ENCODE data around the gene FIP1L1.
"Not testable (repeated sequence)": the region's sequence is repeated elsewhere in the genome, so short reads cannot be mapped to it uniquely, and the experiment has no call there.

FIP1L1 gene

GRCh38 chr4:53376900-53377299 is 541 bp upstream of the FIP1L1 start:
- in situ Hi-C loops (cut with HindIII; ENCODE audit: low sequenced_read_pairs) = no loop called here
- TF ChIP-seq CTCF (IDR thresholded peaks at IDR 0.05; ENCODE audit: low read depth, low read length) = no peak
- peak overlapping the region; percentile 90 for H3K4me3 ChIP-seq (ENCODE audit: low read depth, low read length)
- DNase-seq (ENCODE audit: low read depth, low spot score) = no peak

GRCh38 chr4:53378171-53378482 is 686 bp downstream of the FIP1L1 start:
- in situ Hi-C loops (cut with HindIII; ENCODE audit: low sequenced_read_pairs) = no loop called here
- TF ChIP-seq CTCF (IDR thresholded peaks at IDR 0.05; ENCODE audit: low read depth, low read length) = no peak
- peak; percentile 9 for DNase-seq (ENCODE audit: low read depth, low spot score)
- peak overlapping the region; percentile 90 for H3K4me3 ChIP-seq (ENCODE audit: low read depth, low read length)

GRCh38 chr4:53380221-53380620 is 2.8 kb downstream of the FIP1L1 start:
- no peak for DNase-seq (ENCODE audit: low read depth, low spot score)
- no peak for TF ChIP-seq CTCF (IDR thresholded peaks at IDR 0.05; ENCODE audit: low read depth, low read length)
- no peak overlapping the region for H3K4me3 ChIP-seq (ENCODE audit: low read depth, low read length)
- in situ Hi-C loops (cut with HindIII; ENCODE audit: low sequenced_read_pairs) = no loop called here

- DNase-seq (ENCODE audit: low read depth, low spot score); H3K4me3 ChIP-seq (ENCODE audit: low read depth, low read length); in situ Hi-C loops (cut with HindIII; ENCODE audit: low sequenced_read_pairs): not testable (repeated sequence)
These were observed 32.0 kb downstream of the FIP1L1 start for GRCh38 chr4:53409479-53409878.

GRCh38 chr4:53419208-53419607 is 41.8 kb downstream of the FIP1L1 start:
- in situ Hi-C loops (cut with HindIII; ENCODE audit: low sequenced_read_pairs) = no loop called here
- no peak for DNase-seq (ENCODE audit: low read depth, low spot score)
- no peak for TF ChIP-seq CTCF (IDR thresholded peaks at IDR 0.05; ENCODE audit: low read depth, low read length)
- H3K4me3 ChIP-seq (ENCODE audit: low read depth, low read length) = no peak overlapping the region

- DNase-seq (ENCODE audit: low read depth, low spot score) = no peak
- in situ Hi-C loops (cut with HindIII; ENCODE audit: low sequenced_read_pairs) = no loop called here
- no peak for TF ChIP-seq CTCF (IDR thresholded peaks at IDR 0.05; ENCODE audit: low read depth, low read length)
- H3K4me3 ChIP-seq (ENCODE audit: low read depth, low read length) = no peak overlapping the region
These were observed 44.4 kb downstream of the FIP1L1 start for GRCh38 chr4:53421791-53422190.

- no peak for TF ChIP-seq CTCF (IDR thresholded peaks at IDR 0.05; ENCODE audit: low read depth, low read length)
- in situ Hi-C loops (cut with HindIII; ENCODE audit: low sequenced_read_pairs) = no loop called here
- no peak overlapping the region for H3K4me3 ChIP-seq (ENCODE audit: low read depth, low read length)
- DNase-seq (ENCODE audit: low read depth, low spot score) = no peak
These were observed 44.9 kb downstream of the FIP1L1 start for GRCh38 chr4:53422367-53422766.

Measured in astrocyte of the spinal cord (primary cell).